Measurements from ENCODE around the gene GYPB.
"Not testable (repeated sequence)": the region's sequence is repeated elsewhere in the genome, so short reads cannot be mapped to it uniquely, and the experiment has no call there.

DNA sequence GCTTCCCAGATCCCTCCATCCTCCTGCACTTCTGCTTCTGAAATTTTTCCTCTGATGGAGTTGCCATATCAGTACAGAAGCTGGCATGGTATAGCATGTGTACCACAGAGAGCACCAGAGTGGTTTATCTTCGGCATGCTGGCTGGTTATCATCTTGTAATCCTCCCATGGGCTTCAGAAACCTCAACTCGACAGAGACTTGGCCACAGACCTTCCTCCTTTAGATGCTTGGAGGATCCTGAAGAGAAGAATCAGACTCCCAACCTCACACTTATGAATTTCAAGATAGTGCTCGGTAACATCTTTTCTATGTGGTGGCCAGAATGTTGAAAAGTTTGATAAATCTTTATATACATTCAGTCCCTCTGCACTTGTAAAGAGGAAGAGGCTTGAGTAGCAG, 63.9 kb downstream of the GYPB start:
- TF ChIP-seq, protein P1, sequence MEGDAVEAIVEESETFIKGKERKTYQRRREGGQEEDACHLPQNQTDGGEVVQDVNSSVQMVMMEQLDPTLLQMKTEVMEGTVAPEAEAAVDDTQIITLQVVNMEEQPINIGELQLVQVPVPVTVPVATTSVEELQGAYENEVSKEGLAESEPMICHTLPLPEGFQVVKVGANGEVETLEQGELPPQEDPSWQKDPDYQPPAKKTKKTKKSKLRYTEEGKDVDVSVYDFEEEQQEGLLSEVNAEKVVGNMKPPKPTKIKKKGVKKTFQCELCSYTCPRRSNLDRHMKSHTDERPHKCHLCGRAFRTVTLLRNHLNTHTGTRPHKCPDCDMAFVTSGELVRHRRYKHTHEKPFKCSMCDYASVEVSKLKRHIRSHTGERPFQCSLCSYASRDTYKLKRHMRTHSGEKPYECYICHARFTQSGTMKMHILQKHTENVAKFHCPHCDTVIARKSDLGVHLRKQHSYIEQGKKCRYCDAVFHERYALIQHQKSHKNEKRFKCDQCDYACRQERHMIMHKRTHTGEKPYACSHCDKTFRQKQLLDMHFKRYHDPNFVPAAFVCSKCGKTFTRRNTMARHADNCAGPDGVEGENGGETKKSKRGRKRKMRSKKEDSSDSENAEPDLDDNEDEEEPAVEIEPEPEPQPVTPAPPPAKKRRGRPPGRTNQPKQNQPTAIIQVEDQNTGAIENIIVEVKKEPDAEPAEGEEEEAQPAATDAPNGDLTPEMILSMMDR (IDR thresholded peaks at IDR 0.05) = not testable (repeated sequence)
- not testable (repeated sequence) for TF ChIP-seq POLR2A (IDR thresholded peaks at IDR 0.05)
